Fibroblast of lung (primary cell): Measurements from ENCODE around the gene FAM53B. TPM values are rescaled to one million over a fixed set of nuclear protein-coding genes. Genes with fewer than 3 reads are reported as not detected.

Experiments
- DNase-seq, 2 donors: peaks; one replicate each; pipeline versions ENCODE4 v3.0.0 to v3.0.0-alpha.2; 2010; ENCODE audit warnings: low read depth in 2 of 2
- H2AFZ ChIP-seq: 2 replicates; pipeline ENCODE4 v1.5.1; 2012; ENCODE audit warnings: low read length, control low read depth, inconsistent platforms
- H3K27ac ChIP-seq: 2 replicates; pipeline ENCODE4 v1.5.1; 2011; ENCODE audit warnings: low read length, control low read depth; ENCODE audit not compliant: insufficient read depth
- H3K27me3 ChIP-seq: 2 replicates; pipeline ENCODE4 v1.5.1; 2011; ENCODE audit warnings: mild to moderate bottlenecking, low read length; ENCODE audit not compliant: control insufficient read depth, insufficient read depth
- H3K36me3 ChIP-seq: 2 replicates; pipeline ENCODE4 v1.5.1; 2011; ENCODE audit warnings: low read length; ENCODE audit not compliant: control insufficient read depth, insufficient read depth
- H3K4me1 ChIP-seq: 2 replicates; pipeline ENCODE4 v1.5.1; 2011; ENCODE audit warnings: low read length; ENCODE audit not compliant: control insufficient read depth, insufficient read depth; ENCODE audit errors: extremely low read depth
- H3K4me2 ChIP-seq: 2 replicates; pipeline ENCODE4 v1.5.1; 2011; ENCODE audit warnings: low read length, control low read depth; ENCODE audit not compliant: insufficient read depth; ENCODE audit errors: extremely low read depth
- H3K4me3 ChIP-seq, 4 experiments: fragments of 200-600 bp in 1 of 4; sonication (generic) in 1 of 4; replicated peaks in 1 of 4; 2 replicates each; pipeline ENCODE4 v1.5.1; 2011 to 2016; ENCODE audit warnings: low read length in 4 of 4, low read depth in 3 of 4, mild to moderate bottlenecking in 3 of 4, control low read depth in 2 of 4, inconsistent platforms in 1 of 4, mixed read lengths in 1 of 4; ENCODE audit not compliant: insufficient read depth in 1 of 4; ENCODE audit errors: control extremely low read depth in 1 of 4
- H3K79me2 ChIP-seq: 2 replicates; pipeline ENCODE4 v1.5.1; 2012; ENCODE audit warnings: mild to moderate bottlenecking, low read length, inconsistent platforms; ENCODE audit not compliant: control insufficient read depth, insufficient read depth
- H3K9ac ChIP-seq: 2 replicates; pipeline ENCODE4 v1.5.1; 2011; ENCODE audit warnings: mild to moderate bottlenecking, low read length, control low read depth; ENCODE audit not compliant: insufficient read depth
- H3K9me3 ChIP-seq: 2 replicates; pipeline ENCODE4 v1.5.1; 2012; ENCODE audit warnings: low read depth, low read length; ENCODE audit not compliant: control insufficient read depth, insufficient read depth
- H4K20me1 ChIP-seq: 2 replicates; pipeline ENCODE4 v1.5.1; 2011; ENCODE audit warnings: low read length; ENCODE audit not compliant: control insufficient read depth, insufficient read depth; ENCODE audit errors: extremely low read depth
- CTCF ChIP-seq, 2 donors: IDR thresholded peaks in 1 of 2; conservative IDR thresholded peaks in 1 of 2; 1 replicate in 1 of 2; 2 replicates in 1 of 2; pipeline ENCODE4 v1.5.1; 2011 to 2012; ENCODE audit warnings: low read length in 2 of 2, control low read depth in 1 of 2, inconsistent platforms in 1 of 2, low read depth in 1 of 2, mild to moderate bottlenecking in 1 of 2
- EZH2 ChIP-seq: IDR thresholded peaks from 2 replicates; pipeline ENCODE4 v1.5.1; 2012; ENCODE audit warnings: low read length, control low read depth, mild to moderate bottlenecking; ENCODE audit errors: missing control alignments
- polyA plus RNA-seq, 2 donors: library from polyadenylated mRNA; depleted of rRNA in 1 of 2; stranded (reverse) in 1 of 2; unstranded in 1 of 2; fragments of >200 nt; gene quantifications; 2 replicates each; pipeline ENCODE4 v1.2.1, GENCODE V29; 2011 to 2012; ENCODE audit warnings: missing spikeins in 1 of 2
- total RNA-seq: library from RNA; depleted of rRNA; stranded (reverse); fragments of >200 nt; gene quantifications from 2 replicates; pipeline ENCODE4 v1.2.1, GENCODE V29; 2014

Gene FAM53B
- total and polyA plus RNA-seq, 2 donors (not counting 1 experiment from before 2014, with no cell fraction given), result 2.2 to 11.7 TPM

GRCh38 chr10:124652701-124653100 lies 91.5 kb downstream of the FAM53B start:
- no peak overlapping the region for H3K4me3 ChIP-seq
- TF ChIP-seq EZH2, result no peak
- no peak for TF ChIP-seq CTCF (conservative IDR thresholded peaks at IDR 0.05 in 1 of 2, IDR thresholded peaks at IDR 0.05 in 1 of 2; ENCODE audit: low read depth in 1 of 2, low read length in 2 of 2)
- no peak for DNase-seq
- H3K36me3 ChIP-seq, result no peaks in the 10 kb centered on the region
- H3K4me1 ChIP-seq, result peaks cover 16% of the 10 kb centered on the region
- H3K4me2 ChIP-seq, result no peak overlapping the region
- H3K9me3 ChIP-seq, result no peaks in the 10 kb centered on the region
- no peaks in the 10 kb centered on the region for H3K27me3 ChIP-seq
- no peak overlapping the region for H3K27ac ChIP-seq
- H3K9ac ChIP-seq, result no peak overlapping the region
- peaks cover 2% of the 10 kb centered on the region for H4K20me1 ChIP-seq
- no peaks in the 10 kb centered on the region for H3K79me2 ChIP-seq
- no peak overlapping the region for H2AFZ ChIP-seq

- no peak overlapping the region for H2AFZ ChIP-seq
- no peak overlapping the region for H3K9ac ChIP-seq
- TF ChIP-seq CTCF (conservative IDR thresholded peaks at IDR 0.05 in 1 of 2, IDR thresholded peaks at IDR 0.05 in 1 of 2; ENCODE audit: low read depth in 1 of 2, low read length in 2 of 2), result no peak
- no peak for TF ChIP-seq EZH2
- no peak overlapping the region for H3K27ac ChIP-seq
- no peak overlapping the region for H3K4me2 ChIP-seq
- no peaks in the 10 kb centered on the region for H3K36me3 ChIP-seq
- no peak overlapping the region for H3K4me3 ChIP-seq
- no peaks in the 10 kb centered on the region for H3K9me3 ChIP-seq
- no peaks in the 10 kb centered on the region for H3K27me3 ChIP-seq
- H4K20me1 ChIP-seq, result peaks cover 1% of the 10 kb centered on the region
- no peaks in the 10 kb centered on the region for H3K79me2 ChIP-seq
- DNase-seq, result no peak
- H3K4me1 ChIP-seq, result peaks cover 19% of the 10 kb centered on the region
Measured at GRCh38 chr10:124652200-124652599, 92.0 kb downstream of the FAM53B start.

- H3K27me3 ChIP-seq, result no peaks in the 10 kb centered on the region
- H3K36me3 ChIP-seq, result no peaks in the 10 kb centered on the region
- TF ChIP-seq EZH2, result no peak
- TF ChIP-seq CTCF (conservative IDR thresholded peaks at IDR 0.05 in 1 of 2, IDR thresholded peaks at IDR 0.05 in 1 of 2; ENCODE audit: low read depth in 1 of 2, low read length in 2 of 2), result no peak
- no peaks in the 10 kb centered on the region for H4K20me1 ChIP-seq
- no peak overlapping the region for H3K4me3 ChIP-seq
- H3K9me3 ChIP-seq, result no peaks in the 10 kb centered on the region
- no peak overlapping the region for H2AFZ ChIP-seq
- no peak overlapping the region for H3K4me2 ChIP-seq
- H3K9ac ChIP-seq, result no peak overlapping the region
- H3K27ac ChIP-seq, result no peak overlapping the region
- no peaks in the 10 kb centered on the region for H3K79me2 ChIP-seq
- no peak for DNase-seq
- peaks cover 24% of the 10 kb centered on the region for H3K4me1 ChIP-seq
Measured at GRCh38 chr10:124651402-124651891, 92.7 kb downstream of the FAM53B start.
